H1 (cell line): Measurements from ENCODE around the gene GSE1. TPM values are rescaled to one million over a fixed set of nuclear protein-coding genes. Genes with fewer than 3 reads are reported as not detected.

Source experiments
- CTCF ChIA-PET: fragments of 300-600 bp; sonication (Branson Sonifier 250); formaldehyde crosslinking; loops from one replicate; lab custom pipeline; 2021; ENCODE audit not compliant: partially characterized antibody; lab: Charles Lee
- POLR2A ChIA-PET: fragments of 300-600 bp; sonication (Branson Sonifier 250); formaldehyde crosslinking; loops from one replicate; lab custom pipeline; 2021; ENCODE audit warnings: inconsistent platforms; ENCODE audit not compliant: partially characterized antibody; lab: Charles Lee
- DNase-seq, 2 experiments: peaks; one replicate each; pipeline versions ENCODE4 v3.0.0 to v3.0.0-alpha.2; 2010 to 2022; ENCODE audit warnings: low spot score in 2 of 2, low read depth in 1 of 2, mixed read lengths in 1 of 2
- FAIRE-seq: peaks from 2 replicates; lab custom pipeline; 2011; peaks lifted over from hg19 to GRCh38; lab: Jason Lieb, UNC
- H2AFZ ChIP-seq: 2 replicates; pipeline ENCODE4 v1.8.1; 2012; ENCODE audit warnings: low read length, inconsistent platforms
- H2AK5ac ChIP-seq: 2 replicates; pipeline ENCODE4 v1.6.1; 2013; ENCODE audit warnings: low read depth, low read length
- H2BK120ac ChIP-seq: replicated peaks from 2 replicates; pipeline ENCODE3; 2013; ENCODE audit warnings: low read depth, low read length, inconsistent platforms
- H2BK12ac ChIP-seq: 2 replicates; pipeline ENCODE4 v1.6.1; 2013; ENCODE audit warnings: low read depth, low read length
- H2BK15ac ChIP-seq: 2 replicates; pipeline ENCODE4 v1.6.1; 2013; ENCODE audit warnings: low read length
- H2BK20ac ChIP-seq: 2 replicates; pipeline ENCODE4 v1.6.1; 2013; ENCODE audit warnings: low read length
- H2BK5ac ChIP-seq: 2 replicates; pipeline ENCODE4 v1.6.1; 2013; ENCODE audit warnings: low read depth, low read length
- H3K14ac ChIP-seq: 2 replicates; pipeline ENCODE4 v1.6.1; 2013; ENCODE audit warnings: inconsistent platforms; ENCODE audit not compliant: insufficient read length
- H3K18ac ChIP-seq: 2 replicates; pipeline ENCODE4 v1.6.1; 2013; ENCODE audit warnings: low read length; ENCODE audit errors: extremely low read depth
- H3K23ac ChIP-seq: 2 replicates; pipeline ENCODE4 v1.6.1; 2013; ENCODE audit warnings: inconsistent platforms; ENCODE audit not compliant: insufficient read length
- H3K23me2 ChIP-seq: 2 replicates; pipeline ENCODE4 v1.6.1; 2013; ENCODE audit warnings: low read depth, low read length
- H3K27ac ChIP-seq: 2 replicates; pipeline ENCODE4 v1.6.1; 2011; ENCODE audit warnings: low read depth, low read length, inconsistent platforms
- H3K27me3 ChIP-seq, 4 experiments: replicated peaks in 1 of 4; 1 replicate in 1 of 4; 2 replicates in 3 of 4; pipeline versions ENCODE4 v1.6.1 to v1.8.1; 2011 to 2013; ENCODE audit warnings: low read length in 3 of 4, mild to moderate bottlenecking in 3 of 4, inconsistent platforms in 2 of 4, mixed read lengths in 2 of 4, moderate library complexity in 1 of 4; ENCODE audit not compliant: control insufficient read depth in 3 of 4, insufficient read depth in 3 of 4; ENCODE audit errors: extremely low read depth in 1 of 4
- H3K36me3 ChIP-seq, 4 experiments: 2 replicates each; pipeline versions ENCODE4 v1.6.1 to v1.8.1; 2011 to 2013; ENCODE audit warnings: mild to moderate bottlenecking in 4 of 4, low read length in 3 of 4, moderate library complexity in 2 of 4, control low read depth in 1 of 4, inconsistent platforms in 1 of 4; ENCODE audit not compliant: insufficient read depth in 4 of 4, control insufficient read depth in 2 of 4
- H3K4ac ChIP-seq: replicated peaks from 2 replicates; pipeline ENCODE3; 2013; ENCODE audit warnings: low read length, low read depth, mixed read lengths, inconsistent platforms; ENCODE audit not compliant: insufficient read length
- H3K4me1 ChIP-seq, 4 experiments: replicated peaks in 1 of 4; 1 replicate in 1 of 4; 2 replicates in 3 of 4; pipeline versions ENCODE4 v1.6.1 to v1.8.1; 2011 to 2013; ENCODE audit warnings: low read length in 3 of 4, inconsistent platforms in 2 of 4, mixed read lengths in 1 of 4; ENCODE audit not compliant: insufficient read depth in 4 of 4, control insufficient read depth in 3 of 4
- H3K4me2 ChIP-seq, 2 experiments: 2 replicates each; pipeline versions ENCODE4 v1.6.1 to v1.8.1; 2011 to 2013; ENCODE audit warnings: low read depth in 2 of 2, low read length in 2 of 2, control low read depth in 1 of 2, inconsistent platforms in 1 of 2, mild to moderate bottlenecking in 1 of 2; ENCODE audit not compliant: insufficient read depth in 1 of 2
- H3K4me3 ChIP-seq, 4 experiments: fragments of 200-600, 300-600 bp in 1 of 4; sonication (generic), shearing (Covaris generic), sonication (Bioruptor Twin) in 1 of 4; 2 replicates each; pipeline versions ENCODE4 v1.5.1 to v1.8.1; 2011 to 2016; ENCODE audit warnings: low read length in 4 of 4, low read depth in 3 of 4, control low read depth in 2 of 4, inconsistent platforms in 2 of 4, mild to moderate bottlenecking in 2 of 4, mixed read lengths in 1 of 4, moderate library complexity in 1 of 4; ENCODE audit not compliant: insufficient read depth in 2 of 4; ENCODE audit errors: extremely low read depth in 1 of 4
- H3K56ac ChIP-seq: replicated peaks from 2 replicates; pipeline ENCODE3; 2013; ENCODE audit warnings: low read depth, mild to moderate bottlenecking, mixed read lengths, low read length, inconsistent platforms; ENCODE audit not compliant: insufficient read length
- H3K79me1 ChIP-seq: 2 replicates; pipeline ENCODE4 v1.6.1; 2013; ENCODE audit warnings: low read depth, low read length, control low read depth
- H3K79me2 ChIP-seq, 2 experiments: 2 replicates each; pipeline versions ENCODE4 v1.6.1 to v1.8.1; 2012 to 2013; ENCODE audit warnings: low read length in 2 of 2, mild to moderate bottlenecking in 2 of 2, inconsistent platforms in 1 of 2; ENCODE audit not compliant: insufficient read depth in 2 of 2, control insufficient read depth in 1 of 2
- H3K9ac ChIP-seq, 4 experiments: replicated peaks in 1 of 4; 1 replicate in 1 of 4; 2 replicates in 3 of 4; pipeline versions ENCODE4 v1.6.1 to v1.8.1; 2011 to 2013; ENCODE audit warnings: low read depth in 3 of 4, low read length in 3 of 4, control low read depth in 2 of 4, mild to moderate bottlenecking in 2 of 4, moderate library complexity in 2 of 4, inconsistent platforms in 1 of 4; ENCODE audit errors: extremely low read depth in 1 of 4
- H3K9me3 ChIP-seq, 2 experiments: 2 replicates each; pipeline versions ENCODE4 v1.6.1 to v1.8.1; 2012 to 2013; ENCODE audit warnings: mild to moderate bottlenecking in 2 of 2, moderate library complexity in 2 of 2, control low read depth in 1 of 2, inconsistent platforms in 1 of 2, low read depth in 1 of 2, low read length in 1 of 2, mixed read lengths in 1 of 2; ENCODE audit not compliant: insufficient read depth in 2 of 2
- H4K20me1 ChIP-seq, 2 experiments: replicated peaks in 1 of 2; 2 replicates each; pipeline versions ENCODE3 to v1.8.1; 2011 to 2013; ENCODE audit warnings: inconsistent platforms in 2 of 2, low read length in 2 of 2, mild to moderate bottlenecking in 1 of 2; ENCODE audit not compliant: insufficient read depth in 2 of 2, control insufficient read depth in 1 of 2
- H4K5ac ChIP-seq: 2 replicates; pipeline ENCODE4 v1.6.1; 2013; ENCODE audit warnings: low read length, low read depth, mixed read lengths, inconsistent platforms; ENCODE audit not compliant: insufficient read length
- H4K8ac ChIP-seq: 2 replicates; pipeline ENCODE4 v1.8.0; 2013; ENCODE audit warnings: mild to moderate bottlenecking, moderate library complexity, low read length, inconsistent platforms; ENCODE audit not compliant: insufficient read depth; ENCODE audit errors: extremely low read depth
- H4K91ac ChIP-seq: replicated peaks from 2 replicates; pipeline ENCODE3; 2013; ENCODE audit warnings: low read length, mixed read lengths, inconsistent platforms; ENCODE audit not compliant: insufficient read length
- HDAC2 ChIP-seq, 2 experiments: fragments of 300-600 bp in 1 of 2; sonication (generic) in 1 of 2; IDR thresholded peaks; 2 replicates each; pipeline ENCODE4 v1.6.1; 2011 to 2012; ENCODE audit warnings: low read depth in 2 of 2, low read length in 2 of 2, mild to moderate bottlenecking in 2 of 2, moderate library complexity in 2 of 2, borderline replicate concordance in 1 of 2, inconsistent platforms in 1 of 2
- KDM1A ChIP-seq: fragments of 200-600, 300-600 bp; sonication (generic); IDR thresholded peaks from 2 replicates; pipeline ENCODE4 v1.7.1; 2016; ENCODE audit warnings: mild to moderate bottlenecking, low read length, borderline replicate concordance
- RNF2 ChIP-seq: fragments of 200-900, 300-1000 bp; sonication (generic); IDR thresholded peaks from 2 replicates; pipeline ENCODE4 v1.7.1; 2016; ENCODE audit warnings: borderline replicate concordance, low read depth, mild to moderate bottlenecking, antibody characterized with exemption, low read length; ENCODE audit not compliant: poor library complexity, severe bottlenecking; ENCODE audit errors: missing control alignments
- WGBS, 2 experiments: shearing (Covaris generic) in 1 of 2; methylation state at CpG; one replicate each; pipeline versions ENCODE4 v1.1.6 to v1.1.7; 2013 to 2015; ENCODE audit warnings: low lambda C conversion rate in 2 of 2, mixed read lengths in 2 of 2, inconsistent platforms in 1 of 2, low coverage in 1 of 2, missing lambda C conversion rate in 1 of 2; ENCODE audit not compliant: insufficient replicate concordance in 2 of 2, insufficient coverage in 1 of 2, insufficient read length in 1 of 2; ENCODE audit errors: extremely low coverage in 1 of 2, missing lambda C conversion rate in 1 of 2; 5-methylcytosine and 5-hydroxymethylcytosine counted together
- polyA plus RNA-seq, 7 experiments: library from polyadenylated mRNA; depleted of rRNA in 3 of 7; stranded (reverse) in 5 of 7; unstranded in 2 of 7; fragments of >200 nt in 5 of 7; fragments of 200-250 nt in 2 of 7; gene quantifications; 1 replicate in 5 of 7; 2 replicates in 1 of 7; 4 replicates in 1 of 7; pipeline versions ENCODE4 v1.2.1 to v1.2.3, GENCODE V29; 2011 to 2013; ENCODE audit warnings: missing spikeins in 2 of 7, mixed read lengths in 2 of 7
- total RNA-seq: library from RNA; stranded (reverse); fragmentation: NEBNext Ultra II Directional; extraction: Animal tissue kit (Norgen Biotek cat#: 25700); gene quantifications from 2 replicates; pipeline ENCODE4 v1.2.1, GENCODE V29; 2021

The GSE1 gene
- total and polyA plus RNA-seq, 2 of the 8 experiments (the other 6 are each of a cell fraction or from before 2014, with no cell fraction given): 26.0 to 65.6 TPM

DNA sequence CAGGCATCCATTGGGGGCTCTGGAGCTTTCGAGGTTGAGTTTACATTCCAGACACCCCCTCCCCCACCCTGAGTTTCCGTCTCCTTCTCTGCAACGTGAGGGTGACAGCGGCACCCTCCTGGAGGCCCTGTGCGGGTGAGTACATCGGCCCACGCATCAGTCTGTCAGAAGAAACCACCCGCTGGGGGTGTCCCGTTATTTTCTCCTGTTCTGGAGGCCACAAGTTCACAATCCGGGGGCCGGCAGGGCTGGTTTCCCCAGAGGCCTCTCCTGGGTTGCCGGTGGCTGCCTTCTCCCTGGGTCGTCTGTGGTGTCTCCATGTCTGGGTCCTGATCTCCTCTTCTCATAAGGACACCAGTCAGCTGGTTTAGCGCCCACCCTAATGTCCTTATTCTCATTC lies 35.7 kb downstream of the GSE1 start:
- H2AFZ ChIP-seq: no peak overlapping the region
- no peaks in the 10 kb centered on the region for H3K27me3 ChIP-seq
- DNase-seq (no peak), FAIRE-seq (no peak)
- no peak overlapping the region for H3K23ac ChIP-seq
- H3K4ac ChIP-seq: no peak overlapping the region
- peaks cover 28 to 40% of the 10 kb centered on the region in 2 experiments for H4K20me1 ChIP-seq
- no peaks in the 10 kb centered on the region for H3K23me2 ChIP-seq
- H3K27ac ChIP-seq: no peak overlapping the region
- no peak overlapping the region for H2BK20ac ChIP-seq
- ChIA-PET CTCF (interaction anchor here (0.5 to 3.9 kb wide), 12 partner anchors 10 to 395 kb away, joined by 3 to 23 read pairs (median 4); no protein-coding TSS in a partner anchor), POLR2A (interaction anchor here (1.2 kb wide), 2 partner anchors 15 to 17 kb away, joined by 3 read pairs; no protein-coding TSS in a partner anchor)
- no peak overlapping the region for H2AK5ac ChIP-seq
- no peak overlapping the region for H4K91ac ChIP-seq
- H2BK15ac ChIP-seq: no peak overlapping the region
- H2BK120ac ChIP-seq: no peak overlapping the region
- no peak overlapping the region for H3K18ac ChIP-seq
- H3K9me3 ChIP-seq: peaks cover 0 to 12% of the 10 kb centered on the region in 2 experiments; a peak in 1 of 4 replicates
- H3K79me1 ChIP-seq: peaks cover 15% of the 10 kb centered on the region
- H3K4me1 ChIP-seq: peaks cover 0 to 5% (median 0%) of the 10 kb centered on the region in 4 experiments; a peak in 2 of 7 replicates
- H4K5ac ChIP-seq: no peak overlapping the region
- H3K79me2 ChIP-seq: peaks cover 0 to 36% of the 10 kb centered on the region in 2 experiments; a peak in 1 of 4 replicates
- WGBS, 2 experiments: 91% methylated on average over 5 of the region's 14 CpGs; no CpG with 5 or more reads in 1 of the 2 experiments
- no peak overlapping the region for H3K4me2 ChIP-seq
- H3K14ac ChIP-seq: no peak overlapping the region
- H2BK5ac ChIP-seq: no peak overlapping the region
- H2BK12ac ChIP-seq: no peak overlapping the region
- H4K8ac ChIP-seq: no peak overlapping the region
- H3K9ac ChIP-seq: no peak overlapping the region
- H3K4me3 ChIP-seq: no peak overlapping the region
- H3K36me3 ChIP-seq: peaks cover 2 to 21% (median 5%) of the 10 kb centered on the region in 4 experiments; a peak in 7 of 8 replicates
- H3K56ac ChIP-seq: no peak overlapping the region
- no peak for TF ChIP-seq RNF2
- TF ChIP-seq HDAC2 (IDR thresholded peaks at IDR 0.05; ENCODE audit: borderline replicate concordance in 1 of 2, low read depth in 2 of 2, low read length in 2 of 2): no peak
- no peak for TF ChIP-seq KDM1A
